SK-N-MC (cell line): Measurements from ENCODE around the gene MLC1.

Experiments
- EZH2 ChIP-seq: fragments of 200-600 bp; sonication (generic); IDR thresholded peaks from one replicate; pipeline ENCODE4 v1.6.1; 2017; ENCODE audit warnings: antibody characterized with exemption
- POLR2AphosphoS5 ChIP-seq: IDR thresholded peaks from 2 replicates; pipeline ENCODE4 v1.6.1; 2012; ENCODE audit warnings: mild to moderate bottlenecking, low read depth, low read length, borderline replicate concordance

DNA sequence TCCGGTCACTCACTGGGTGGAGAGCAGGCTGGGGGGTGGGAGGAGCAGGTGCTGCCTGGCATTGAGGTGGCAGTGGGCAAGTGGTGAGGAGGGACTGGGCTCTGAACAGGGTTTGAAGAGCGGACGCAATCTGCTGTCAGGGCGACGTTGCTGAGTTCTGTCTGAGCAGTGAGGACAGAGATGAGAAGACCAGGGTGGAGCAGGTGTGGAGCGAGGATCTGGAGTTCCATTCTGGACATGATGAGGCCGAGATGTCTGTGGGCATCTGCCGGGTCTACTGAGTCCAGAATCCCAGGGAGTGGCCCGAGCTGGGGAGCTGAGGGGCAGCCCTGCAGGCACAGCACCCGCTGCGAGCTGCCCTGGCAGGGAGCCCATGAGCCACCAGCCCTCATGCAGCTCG, 2.4 kb upstream of the MLC1 start:
- no peak for TF ChIP-seq EZH2
- no peak for TF ChIP-seq POLR2AphosphoS5
